HS-27A (cell line): ENCODE results near the gene PLPP4.
"Not testable (repeated sequence)": the region's sequence is repeated elsewhere in the genome, so short reads cannot be mapped to it uniquely, and the experiment has no call there.

Experiments used
- DNase-seq: peaks from one replicate; pipeline ENCODE4 v3.0.0-alpha.2; 2012; ENCODE audit warnings: low read depth, missing footprints

PLPP4 gene

GRCh38 chr10:120486671-120487205 lies 29.7 kb downstream of the PLPP4 start:
- DNase-seq: no peak

DNA sequence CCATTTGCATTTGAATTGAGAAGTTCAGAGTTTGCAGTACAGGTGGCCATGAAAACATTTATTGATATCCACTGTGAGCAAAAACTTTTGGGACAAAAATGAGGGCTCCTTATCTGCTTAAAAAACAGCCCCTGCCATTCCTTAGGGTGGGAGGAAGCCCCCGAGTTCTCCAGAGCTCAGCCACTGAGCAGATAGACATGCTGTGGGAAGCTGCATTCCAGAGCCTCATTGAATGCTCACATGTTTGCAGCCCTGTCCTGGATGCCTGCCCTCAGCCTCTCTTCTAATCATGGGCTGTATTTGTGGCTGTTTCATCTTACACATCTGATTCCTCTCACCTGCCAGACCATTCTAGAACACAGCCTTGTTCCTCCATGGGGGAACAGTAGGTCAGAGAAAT lies 33.3 kb downstream of the PLPP4 start:
- no peak for DNase-seq

DNA sequence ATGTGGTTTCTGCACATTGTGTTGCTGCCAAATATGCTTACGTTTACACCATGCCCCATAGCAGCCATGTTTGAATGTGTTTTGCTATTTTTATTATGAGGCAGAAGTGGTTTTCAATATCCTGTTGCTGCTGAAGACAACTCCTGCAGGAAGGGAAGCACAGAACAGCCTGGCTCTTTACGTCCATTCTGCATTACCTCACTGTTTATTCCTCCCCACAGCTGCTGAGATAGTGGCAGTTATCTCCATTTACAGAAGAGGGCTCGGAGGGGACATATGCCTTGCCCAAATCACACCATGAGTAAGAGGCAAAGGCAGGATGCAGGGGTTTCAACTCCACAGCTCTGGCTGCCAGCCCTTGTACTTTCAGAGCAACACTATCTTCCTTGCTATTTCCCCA lies 35.3 kb downstream of the PLPP4 start:
- DNase-seq: no peak

GRCh38 chr10:120493411-120494312 lies 36.6 kb downstream of the PLPP4 start:
- DNase-seq: no peak

GRCh38 chr10:120494313-120494710 lies 37.3 kb downstream of the PLPP4 start:
- DNase-seq: no peak

DNA sequence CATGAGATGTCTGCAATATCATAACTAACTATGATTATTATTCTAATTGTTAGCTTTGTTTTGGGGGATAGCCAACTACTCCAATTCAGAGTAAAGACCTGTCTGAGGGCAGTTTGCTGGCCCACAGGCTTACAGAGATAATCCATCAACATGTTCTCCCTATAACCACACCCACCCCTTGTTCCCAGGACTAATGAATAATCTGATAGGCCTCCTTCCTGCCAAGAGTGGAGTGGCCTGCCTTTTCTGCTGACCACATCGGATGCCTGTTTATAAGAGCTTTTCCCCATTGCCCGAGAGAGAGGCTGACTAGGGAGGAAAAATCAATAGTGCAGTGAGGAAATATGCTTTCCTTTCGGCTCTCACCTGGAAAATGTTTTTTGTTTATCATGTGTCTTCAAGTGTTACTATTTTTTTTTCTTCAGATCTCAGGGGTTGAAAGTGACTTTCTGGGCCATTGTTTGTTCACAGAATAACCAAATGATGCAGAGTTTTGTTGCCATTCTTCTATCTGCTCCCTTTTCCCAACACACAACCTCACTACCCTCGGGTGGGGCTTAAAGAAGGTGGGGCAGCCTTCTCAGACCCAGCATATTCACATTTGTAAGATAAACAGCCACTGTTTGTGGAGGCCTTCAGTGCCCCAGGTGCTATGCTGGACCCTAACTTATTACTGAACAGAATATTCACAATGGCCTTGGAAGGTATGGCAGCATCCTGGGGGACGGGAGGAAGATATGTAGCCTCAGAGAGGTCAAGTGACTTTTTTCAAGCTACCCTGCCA lies 38.4 kb downstream of the PLPP4 start:
- no peak for DNase-seq

GRCh38 chr10:120499883-120500282 lies 42.9 kb downstream of the PLPP4 start:
- no peak for DNase-seq

DNA sequence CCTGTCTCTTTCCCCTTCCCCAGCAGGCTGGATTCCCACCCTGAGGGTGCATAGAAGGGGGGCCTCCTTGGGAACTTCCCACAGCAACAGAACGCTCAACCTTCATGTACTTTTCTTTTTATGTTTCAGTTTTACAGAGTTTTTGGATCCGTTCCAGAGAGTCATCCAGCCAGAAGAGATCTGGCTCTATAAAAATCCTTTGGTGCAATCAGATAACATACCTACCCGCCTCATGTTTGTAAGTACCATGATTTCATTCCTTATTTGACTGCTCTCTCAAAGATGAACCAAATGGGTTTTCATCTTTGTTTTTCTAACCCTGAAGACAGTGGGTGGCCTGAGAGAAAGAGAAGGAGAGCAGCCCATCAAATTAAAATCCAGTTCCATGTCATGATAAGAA lies 46.7 kb downstream of the PLPP4 start:
- no peak for DNase-seq

- not testable (repeated sequence) for DNase-seq
Measured at GRCh38 chr10:120504227-120504626, 47.2 kb downstream of the PLPP4 start.

GRCh38 chr10:120505056-120505455 lies 48.0 kb downstream of the PLPP4 start:
- no peak for DNase-seq

- DNase-seq: no peak
Measured at GRCh38 chr10:120505866-120506265, 48.8 kb downstream of the PLPP4 start.

GRCh38 chr10:120506674-120507073 lies 49.6 kb downstream of the PLPP4 start:
- no peak for DNase-seq

- no peak for DNase-seq
Measured at GRCh38 chr10:120507175-120507574, 50.1 kb downstream of the PLPP4 start.

GRCh38 chr10:120507651-120508050 lies 50.6 kb downstream of the PLPP4 start:
- no peak for DNase-seq

DNA sequence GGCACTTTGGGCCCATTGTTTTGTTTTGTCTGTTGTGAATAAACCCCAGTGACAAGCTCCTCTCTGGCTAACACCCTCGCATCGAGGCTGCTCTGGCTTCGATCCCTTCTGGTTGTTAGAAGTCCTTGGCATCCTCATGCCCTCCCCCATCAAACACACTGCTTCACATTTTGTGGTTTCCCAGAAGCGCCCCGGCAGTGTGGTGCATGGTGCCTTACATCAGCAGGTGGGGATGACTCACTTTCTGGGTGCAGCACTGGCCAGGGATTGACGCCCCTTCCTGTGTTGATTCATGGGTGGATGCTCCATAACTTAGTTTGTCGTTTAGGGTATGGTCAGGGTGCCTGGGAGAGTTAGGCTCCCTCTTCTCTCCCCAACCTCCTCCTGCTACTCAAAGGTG lies 51.4 kb downstream of the PLPP4 start:
- no peak for DNase-seq

DNA sequence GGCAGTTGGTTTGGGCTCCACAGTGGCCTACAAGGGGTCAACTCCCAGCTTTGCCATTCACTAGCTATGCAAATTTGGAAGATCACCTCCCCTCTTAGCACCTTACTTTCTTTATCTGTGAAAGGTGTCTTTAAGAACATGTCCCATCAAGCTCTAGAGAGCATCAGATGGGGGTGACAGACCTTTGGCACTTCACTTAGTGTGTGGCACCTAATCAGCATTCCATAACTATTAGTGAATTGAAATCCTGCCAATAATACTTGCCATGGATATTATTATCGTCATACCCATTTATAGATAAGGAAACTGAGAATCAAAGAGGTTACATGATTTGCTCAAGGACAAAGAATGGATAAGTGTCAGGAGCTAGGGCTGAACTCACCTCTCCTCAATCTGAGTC lies 51.9 kb downstream of the PLPP4 start:
- DNase-seq: no peak

DNA sequence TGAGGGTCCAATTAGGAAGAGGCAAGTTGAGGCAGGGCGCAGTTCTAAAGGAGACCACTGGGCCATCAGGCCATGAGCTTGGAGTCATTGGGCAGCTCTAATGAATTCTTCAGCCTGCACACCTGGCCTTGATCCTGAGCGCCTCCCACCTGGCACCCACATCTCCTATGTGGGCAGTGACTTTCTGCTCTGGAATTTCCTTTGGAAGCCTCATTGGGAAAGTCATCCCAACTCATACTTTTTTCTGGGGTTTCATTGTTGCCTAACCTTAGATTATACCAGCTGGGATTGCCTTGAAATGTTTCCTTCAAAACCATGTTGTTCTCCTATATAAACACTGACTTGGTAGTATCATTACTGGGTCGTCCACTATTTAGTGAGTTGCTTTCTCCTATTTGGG lies 54.1 kb downstream of the PLPP4 start:
- DNase-seq: no peak

- DNase-seq: no peak
Measured at GRCh38 chr10:120513307-120513796, 56.3 kb downstream of the PLPP4 start.

- no peak for DNase-seq
Measured at GRCh38 chr10:120514035-120514620, 57.1 kb downstream of the PLPP4 start.

DNA sequence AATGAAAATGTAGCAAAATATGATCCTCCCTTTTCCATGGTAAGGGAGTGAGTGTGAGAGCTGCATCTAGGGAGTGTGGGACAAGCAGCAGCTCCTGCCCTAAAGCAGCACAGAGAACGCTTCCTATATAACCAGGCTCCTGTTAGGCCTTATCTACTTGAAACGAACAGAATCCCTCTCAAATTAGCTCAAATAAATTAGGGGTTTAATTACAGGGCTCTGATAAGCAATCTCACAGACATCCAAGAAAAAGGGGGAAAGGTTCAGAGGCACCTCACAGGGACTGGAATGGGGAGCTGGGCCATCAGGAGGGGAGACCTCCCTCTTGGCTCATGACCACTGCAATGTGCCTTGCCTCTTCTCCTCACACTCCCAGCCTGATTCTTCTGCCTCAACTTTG lies 57.9 kb downstream of the PLPP4 start:
- no peak for DNase-seq

- DNase-seq: no peak
Measured at GRCh38 chr10:120515741-120516140, 58.7 kb downstream of the PLPP4 start.

- no peak for DNase-seq
Measured at GRCh38 chr10:120516426-120516825, 59.4 kb downstream of the PLPP4 start.
